Lower lobe of right lung (tissue), 2 donors: ENCODE data around the gene HEATR5A. TPM values are rescaled to one million over a fixed set of nuclear protein-coding genes. Genes with fewer than 3 reads are reported as not detected.
"Not testable (repeated sequence)": the region's sequence is repeated elsewhere in the genome, so short reads cannot be mapped to it uniquely, and the experiment has no call there.

Experiments used
- ATAC-seq, 2 donors: fragments of 200-7000 bp; cut with Tn5 transposase; one replicate each; pipeline ENCODE4 v1.9.1; 2020 to 2022; ENCODE audit warnings: mild to moderate bottlenecking in 2 of 2, moderate library complexity in 2 of 2
- DNase-seq: peaks from one replicate; pipeline ENCODE4 v3.0.0-alpha.2; 2020
- H3K27ac ChIP-seq: fragments of 200-600 bp; one replicate; pipeline ENCODE4 v1.8.0; 2022
- H3K27me3 ChIP-seq: fragments of 200-600 bp; one replicate; pipeline ENCODE4 v1.8.0; 2022; ENCODE audit warnings: low read depth
- H3K36me3 ChIP-seq: fragments of 200-600 bp; one replicate; pipeline ENCODE4 v1.8.0; 2022; ENCODE audit warnings: mild to moderate bottlenecking
- H3K4me1 ChIP-seq: fragments of 200-600 bp; one replicate; pipeline ENCODE4 v1.8.0; 2022
- H3K4me3 ChIP-seq: fragments of 200-600 bp; one replicate; pipeline ENCODE4 v1.8.0; 2022; ENCODE audit warnings: mild to moderate bottlenecking
- H3K9me3 ChIP-seq: fragments of 200-600 bp; one replicate; pipeline ENCODE4 v1.8.0; 2022
- intact Hi-C: fragments of 100-400 bp; cut with DNase I; formaldehyde crosslinking; loops from one replicate; pipeline ENCODE4 v1.11.0; 2022
- total RNA-seq: library from RNA; stranded (reverse); fragmentation: NEBNext Ultra II Directional; extraction: Animal tissue kit (Norgen Biotek cat#: 25700); gene quantifications from one replicate; pipeline ENCODE4 v1.2.1, GENCODE V29; 2021
- TF ChIP-seq, protein P1 (sequence below): fragments of 200-600 bp; IDR thresholded peaks from one replicate; pipeline ENCODE4 v1.8.0; 2022; ENCODE audit warnings: antibody characterized with exemption, mild to moderate bottlenecking
- donor health status: DM: no; HTN: yes; CAD: no; lungs with severe emphysema.

HEATR5A gene
- total RNA-seq, 1 donor from 2014 or later, result 41.6 TPM

DNA sequence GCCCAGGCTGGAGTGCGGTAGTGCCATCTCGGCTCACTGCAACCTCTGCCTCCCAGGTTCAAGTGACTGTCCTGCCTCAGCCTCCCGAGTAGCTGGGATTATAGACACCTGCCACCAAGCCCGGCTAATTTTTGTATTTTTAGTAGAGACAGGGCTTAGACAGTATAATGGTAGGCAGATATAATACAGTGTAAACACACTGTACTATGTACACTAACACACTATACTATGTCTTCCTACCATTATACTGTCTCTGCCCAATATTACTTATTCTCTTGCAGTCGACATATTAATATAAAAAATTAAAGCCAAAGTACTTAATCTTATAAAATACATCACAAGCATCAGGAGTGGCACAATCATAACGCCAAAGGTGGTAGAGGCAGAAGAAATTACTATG lies 21.9 kb upstream of the HEATR5A start:
- intact Hi-C loops, result no loop called here
- H3K27ac ChIP-seq, result no peak overlapping the region

DNA sequence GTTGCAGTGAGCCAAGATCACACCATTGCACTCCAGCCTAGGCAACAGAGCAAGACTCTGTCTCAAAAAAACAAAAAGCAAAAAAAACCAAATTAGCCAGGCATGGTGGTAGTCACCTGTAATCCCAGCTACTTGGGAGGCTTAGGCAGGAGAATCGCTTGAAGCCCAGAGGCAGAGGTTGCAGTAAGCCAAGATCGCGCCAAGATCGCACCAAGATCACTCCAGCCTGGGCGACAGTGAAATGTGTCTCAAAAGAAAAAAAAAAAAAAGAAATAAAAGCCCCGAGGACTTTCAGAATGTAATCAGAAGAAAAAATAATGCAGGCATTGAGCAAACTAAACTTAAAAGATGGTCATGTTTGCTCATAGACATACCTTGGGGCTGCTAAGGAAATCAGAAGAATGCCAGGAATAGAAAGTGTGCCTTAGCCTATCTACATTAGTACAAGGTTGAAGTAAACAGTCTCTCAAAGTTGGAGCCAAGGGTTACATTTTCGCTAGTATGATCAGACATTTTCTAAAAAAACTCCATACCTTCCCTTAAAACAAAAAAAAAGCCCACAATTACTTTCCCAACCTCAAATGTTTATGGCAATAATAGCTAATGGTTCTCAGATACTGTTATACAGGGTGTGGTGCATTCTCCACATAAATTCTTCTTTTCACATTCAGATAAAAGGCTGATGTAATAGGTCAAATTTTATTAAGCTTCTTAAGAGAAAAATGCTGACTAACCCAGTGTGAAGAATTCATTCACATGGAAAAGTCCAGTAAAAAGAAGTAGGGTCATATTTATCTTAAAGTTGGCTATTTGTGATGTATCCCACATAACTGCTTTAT lies 21.1 kb upstream of the HEATR5A start:
- peak in 1 of 2 donors; percentile 82 for ATAC-seq
- Histone ChIP-seq H3K27ac (peak overlapping the region; percentile 63), H3K9me3 (no peaks in the 10 kb centered on the region), H3K27me3 (no peaks in the 10 kb centered on the region), H3K36me3 (no peaks in the 10 kb centered on the region), H3K4me1 (no peaks in the 10 kb centered on the region), H3K4me3 (no peak overlapping the region)
- TF ChIP-seq, protein P1, sequence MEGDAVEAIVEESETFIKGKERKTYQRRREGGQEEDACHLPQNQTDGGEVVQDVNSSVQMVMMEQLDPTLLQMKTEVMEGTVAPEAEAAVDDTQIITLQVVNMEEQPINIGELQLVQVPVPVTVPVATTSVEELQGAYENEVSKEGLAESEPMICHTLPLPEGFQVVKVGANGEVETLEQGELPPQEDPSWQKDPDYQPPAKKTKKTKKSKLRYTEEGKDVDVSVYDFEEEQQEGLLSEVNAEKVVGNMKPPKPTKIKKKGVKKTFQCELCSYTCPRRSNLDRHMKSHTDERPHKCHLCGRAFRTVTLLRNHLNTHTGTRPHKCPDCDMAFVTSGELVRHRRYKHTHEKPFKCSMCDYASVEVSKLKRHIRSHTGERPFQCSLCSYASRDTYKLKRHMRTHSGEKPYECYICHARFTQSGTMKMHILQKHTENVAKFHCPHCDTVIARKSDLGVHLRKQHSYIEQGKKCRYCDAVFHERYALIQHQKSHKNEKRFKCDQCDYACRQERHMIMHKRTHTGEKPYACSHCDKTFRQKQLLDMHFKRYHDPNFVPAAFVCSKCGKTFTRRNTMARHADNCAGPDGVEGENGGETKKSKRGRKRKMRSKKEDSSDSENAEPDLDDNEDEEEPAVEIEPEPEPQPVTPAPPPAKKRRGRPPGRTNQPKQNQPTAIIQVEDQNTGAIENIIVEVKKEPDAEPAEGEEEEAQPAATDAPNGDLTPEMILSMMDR, result no peak
- intact Hi-C loops, result no loop called here
- no peak for DNase-seq

More for the DNA sequence above, 21.9 kb upstream of the HEATR5A start:
- DNase-seq (no peak), ATAC-seq (no peak)
- no peaks in the 10 kb centered on the region for H3K27me3 ChIP-seq
- peaks cover 7% of the 10 kb centered on the region for H3K36me3 ChIP-seq
- no peak overlapping the region for H3K4me3 ChIP-seq
- H3K9me3 ChIP-seq, result no peaks in the 10 kb centered on the region
- TF ChIP-seq, protein P1, result no peak
- H3K4me1 ChIP-seq, result no peaks in the 10 kb centered on the region

DNA sequence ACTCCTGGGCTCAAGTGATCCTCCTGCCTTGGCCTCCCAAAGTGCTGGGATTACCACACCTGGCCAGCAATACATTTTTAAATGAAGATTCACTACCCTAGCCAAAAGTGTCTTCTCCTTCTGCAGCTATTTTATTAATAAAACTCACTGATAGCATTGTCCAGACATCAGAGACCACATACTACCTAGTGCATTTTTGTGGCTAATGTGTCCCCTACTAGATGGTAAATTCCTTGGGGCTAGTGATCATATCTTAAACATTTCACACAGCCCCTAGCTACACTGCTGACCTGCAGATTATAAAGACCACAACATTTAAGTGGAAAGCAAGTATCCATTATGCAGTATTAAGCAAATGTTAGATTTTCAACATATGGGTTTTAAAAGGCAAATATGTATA lies 19.9 kb upstream of the HEATR5A start:
- H3K4me3 ChIP-seq, result no peak overlapping the region
- no peaks in the 10 kb centered on the region for H3K9me3 ChIP-seq
- TF ChIP-seq, protein P1, result no peak
- no peaks in the 10 kb centered on the region for H3K27me3 ChIP-seq
- no peaks in the 10 kb centered on the region for H3K36me3 ChIP-seq
- DNase-seq (no peak), ATAC-seq (no peak)
- H3K4me1 ChIP-seq, result no peaks in the 10 kb centered on the region
- H3K27ac ChIP-seq, result no peak overlapping the region
- intact Hi-C loops, result no loop called here

DNA sequence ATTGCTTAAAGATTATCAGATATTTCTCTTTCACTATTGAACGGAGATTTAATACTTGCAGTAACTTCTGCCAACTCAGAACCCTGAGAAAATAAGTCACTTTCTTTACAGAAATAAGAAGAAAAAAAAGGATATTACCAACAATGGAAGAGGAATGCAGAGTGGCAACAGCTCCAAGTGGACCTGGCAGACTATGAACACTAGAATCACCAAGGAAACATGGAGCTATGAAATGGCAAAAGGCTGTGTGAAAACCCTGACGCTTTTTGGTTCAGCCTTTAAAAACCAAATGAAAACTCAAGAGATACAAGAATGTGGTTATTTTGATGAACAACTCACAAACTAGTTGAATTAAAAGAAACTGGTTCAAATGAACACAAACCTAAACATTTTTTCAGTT lies 19.2 kb upstream of the HEATR5A start:
- Histone ChIP-seq H3K4me1 (no peaks in the 10 kb centered on the region), H3K4me3 (no peak overlapping the region), H3K36me3 (no peaks in the 10 kb centered on the region), H3K9me3 (no peaks in the 10 kb centered on the region), H3K27ac (no peak overlapping the region), H3K27me3 (no peaks in the 10 kb centered on the region)
- DNase-seq (no peak), ATAC-seq (no peak)
- TF ChIP-seq, protein P1, result no peak
- intact Hi-C loops, result no loop called here

DNA sequence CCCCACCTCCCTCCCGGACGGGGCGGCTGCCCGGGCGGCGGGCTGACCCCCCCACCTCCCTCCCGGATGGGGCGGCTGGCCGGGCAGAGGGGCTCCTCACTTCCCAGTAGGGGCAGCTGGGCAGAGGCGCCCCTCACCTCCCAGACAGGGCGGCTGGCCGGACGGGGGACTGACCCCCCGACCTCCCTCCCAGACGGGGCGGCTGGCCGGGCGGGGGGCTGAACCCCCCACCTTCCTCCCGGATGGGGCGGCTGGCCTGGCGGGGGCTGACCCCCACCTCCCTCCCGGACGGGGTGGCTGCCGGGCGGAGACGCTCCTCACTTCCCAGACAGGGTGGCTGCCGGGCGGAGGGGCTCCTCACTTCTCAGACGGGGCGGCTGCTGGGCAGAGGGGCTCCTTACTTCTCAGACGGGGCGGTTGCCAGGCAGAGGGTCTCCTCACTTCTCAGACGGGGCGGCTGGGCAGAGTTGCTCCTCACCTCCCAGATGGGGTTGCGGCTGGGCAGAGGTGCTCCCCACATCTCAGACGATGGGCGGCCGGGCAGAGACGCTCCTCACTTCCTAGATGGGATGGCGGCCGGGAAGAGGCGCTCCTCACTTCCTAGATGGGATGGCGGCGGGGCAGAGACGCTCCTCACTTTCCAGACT lies 16.8 kb upstream of the HEATR5A start:
- H3K9me3 ChIP-seq, ATAC-seq, H3K4me1 ChIP-seq, H3K36me3 ChIP-seq, H3K27ac ChIP-seq, H3K27me3 ChIP-seq, H3K4me3 ChIP-seq, intact Hi-C loops, DNase-seq: not testable (repeated sequence)

DNA sequence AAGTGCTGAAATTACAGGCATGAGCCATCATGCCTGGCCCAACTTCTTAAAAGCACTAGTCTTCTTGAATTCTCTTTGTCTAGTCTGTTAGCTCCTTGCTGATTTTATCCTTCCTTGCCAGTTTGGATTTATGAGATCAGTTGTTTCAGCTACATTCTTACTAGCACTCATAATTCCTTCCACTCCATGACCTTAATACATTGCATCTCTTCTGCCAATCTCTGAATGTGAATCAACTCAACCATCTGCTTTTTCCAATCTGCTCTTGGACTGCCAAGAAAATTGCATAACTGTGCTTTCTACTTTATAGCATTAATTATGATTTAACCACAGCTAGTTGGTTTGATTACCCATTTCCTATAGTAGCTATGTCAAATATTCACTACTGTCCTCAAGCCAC lies 14.9 kb upstream of the HEATR5A start:
- no peaks in the 10 kb centered on the region for H3K36me3 ChIP-seq
- TF ChIP-seq, protein P1, result no peak
- DNase-seq, result no peak
- no peak overlapping the region for H3K27ac ChIP-seq
- H3K27me3 ChIP-seq, result no peaks in the 10 kb centered on the region
- no peaks in the 10 kb centered on the region for H3K4me1 ChIP-seq
- peak in 1 of 2 donors; percentile 21 for ATAC-seq
- H3K4me3 ChIP-seq, result no peak overlapping the region
- intact Hi-C loops, result no loop called here
- H3K9me3 ChIP-seq, result no peaks in the 10 kb centered on the region
